Ureter (tissue), 1 donor: Measurements from ENCODE around the gene GLTP. TPM values are rescaled to one million over a fixed set of nuclear protein-coding genes. Genes with fewer than 3 reads are reported as not detected.
A peak's percentile ranks its signal among the peaks of the same experiment; 100 is the strongest.
"Not testable (repeated sequence)": the region's sequence is repeated elsewhere in the genome, so short reads cannot be mapped to it uniquely, and the experiment has no call there.

Experiments
- DNase-seq: peaks from one replicate; pipeline ENCODE4 v3.0.0-alpha.2; 2020; ENCODE audit warnings: low spot score
- total RNA-seq: library from RNA; stranded (reverse); gene quantifications from one replicate; pipeline ENCODE4 v1.2.4, GENCODE V29; 2023
- donor health status: DM: yes; HTN: yes; CAD: no.

Gene GLTP
- 106 TPM for total RNA-seq

GRCh38 chr12:109880043-109880931 lies at the start of gene GLTP:
TSS of gene GLTP (minus strand) at chr12:109880541. CDS start at chr12:109880374, 167 bp downstream.
- peak; percentile 84 for DNase-seq

GRCh38 chr12:109929326-109929725 lies 49.0 kb upstream of the GLTP start:
- not testable (repeated sequence) for DNase-seq

GRCh38 chr12:109928058-109928656 lies 47.8 kb upstream of the GLTP start:
- DNase-seq, result no peak

GRCh38 chr12:109927622-109928021 lies 47.3 kb upstream of the GLTP start:
- DNase-seq, result no peak

- no peak for DNase-seq
Measured at GRCh38 chr12:109926488-109927210, 46.3 kb upstream of the GLTP start.

GRCh38 chr12:109926016-109926415 lies 45.7 kb upstream of the GLTP start:
- no peak for DNase-seq

GRCh38 chr12:109925185-109925840 lies 45.0 kb upstream of the GLTP start:
- DNase-seq, result no peak

GRCh38 chr12:109923481-109924245 lies 43.3 kb upstream of the GLTP start:
- no peak for DNase-seq

- DNase-seq, result no peak
Measured at GRCh38 chr12:109923038-109923437, 42.7 kb upstream of the GLTP start.

GRCh38 chr12:109921982-109922381 lies 41.6 kb upstream of the GLTP start:
- no peak for DNase-seq

- DNase-seq, result no peak
Measured at GRCh38 chr12:109920261-109920780, 40.0 kb upstream of the GLTP start.

GRCh38 chr12:109919456-109919855 lies 39.1 kb upstream of the GLTP start:
- DNase-seq, result no peak

GRCh38 chr12:109916045-109916444 lies 35.7 kb upstream of the GLTP start:
- no peak for DNase-seq

GRCh38 chr12:109915171-109916040 lies 35.1 kb upstream of the GLTP start:
- peak; percentile 55 for DNase-seq

GRCh38 chr12:109914461-109914860 lies 34.1 kb upstream of the GLTP start:
- no peak for DNase-seq

- no peak for DNase-seq
Measured at GRCh38 chr12:109912855-109913321, 32.5 kb upstream of the GLTP start.

GRCh38 chr12:109910969-109911348 lies 30.6 kb upstream of the GLTP start:
- no peak for DNase-seq

GRCh38 chr12:109910254-109910968 lies 30.1 kb upstream of the GLTP start:
- no peak for DNase-seq

- DNase-seq, result no peak
Measured at GRCh38 chr12:109905301-109905700, 25.0 kb upstream of the GLTP start.
